Measurements from ENCODE around the gene PRKCE.

- TF ChIP-seq CTCF (conservative IDR thresholded peaks at IDR 0.05; ENCODE audit: low read length), result no peak
- TF ChIP-seq EZH2phosphoT487 (IDR thresholded peaks at IDR 0.05; ENCODE audit: borderline replicate concordance, low read depth, low read length), result no peak
Measured at GRCh38 chr2:46034535-46034934, 383.1 kb downstream of the PRKCE start.

Data from OCI-LY7 (cell line).